Measurements from ENCODE around the gene LCP1. TPM values are rescaled to one million over a fixed set of nuclear protein-coding genes. Genes with fewer than 3 reads are reported as not detected.
"Not testable (repeated sequence)": the region's sequence is repeated elsewhere in the genome, so short reads cannot be mapped to it uniquely, and the experiment has no call there.

Gene LCP1
- polyA plus RNA-seq, 4 donors = 8.0 to 18.3 (median 11.1) TPM

GRCh38 chr13:46182491-46182877 lies 507 bp upstream of the LCP1 start:
- DNase-seq (ENCODE audit: low read depth in 4 of 4, low spot score in 3 of 4) = no peak

GRCh38 chr13:46181377-46181839 lies 569 bp downstream of the LCP1 start:
- DNase-seq (ENCODE audit: low read depth in 4 of 4, low spot score in 3 of 4) = no peak

GRCh38 chr13:46179969-46180763 lies 1.8 kb downstream of the LCP1 start:
- no peak for DNase-seq (ENCODE audit: low read depth in 4 of 4, low spot score in 3 of 4)

GRCh38 chr13:46179491-46179908 lies 2.5 kb downstream of the LCP1 start:
- no peak for DNase-seq (ENCODE audit: low read depth in 4 of 4, low spot score in 3 of 4)

GRCh38 chr13:46178821-46179220 lies 3.2 kb downstream of the LCP1 start:
- no peak for DNase-seq (ENCODE audit: low read depth in 4 of 4, low spot score in 3 of 4)

GRCh38 chr13:46178143-46178542 lies 3.8 kb downstream of the LCP1 start:
- DNase-seq (ENCODE audit: low read depth in 4 of 4, low spot score in 3 of 4) = no peak

GRCh38 chr13:46176756-46177155 lies 5.2 kb downstream of the LCP1 start:
- DNase-seq (ENCODE audit: low read depth in 4 of 4, low spot score in 3 of 4) = no peak

- DNase-seq (ENCODE audit: low read depth in 4 of 4, low spot score in 3 of 4) = no peak
Observed at GRCh38 chr13:46173656-46174055, 8.3 kb downstream of the LCP1 start.

GRCh38 chr13:46172531-46172991 lies 9.4 kb downstream of the LCP1 start:
- no peak for DNase-seq (ENCODE audit: low read depth in 4 of 4, low spot score in 3 of 4)

- DNase-seq (ENCODE audit: low read depth in 4 of 4, low spot score in 3 of 4) = no peak
Observed at GRCh38 chr13:46171739-46172138, 10.2 kb downstream of the LCP1 start.

- no peak for DNase-seq (ENCODE audit: low read depth in 4 of 4, low spot score in 3 of 4)
Observed at GRCh38 chr13:46171217-46171616, 10.8 kb downstream of the LCP1 start.

GRCh38 chr13:46170687-46171086 lies 11.3 kb downstream of the LCP1 start:
- no peak for DNase-seq (ENCODE audit: low read depth in 4 of 4, low spot score in 3 of 4)

GRCh38 chr13:46170268-46170667 lies 11.7 kb downstream of the LCP1 start:
- DNase-seq (ENCODE audit: low read depth in 4 of 4, low spot score in 3 of 4) = no peak

- DNase-seq (ENCODE audit: low read depth in 4 of 4, low spot score in 3 of 4) = no peak
Observed at GRCh38 chr13:46169758-46170157, 12.2 kb downstream of the LCP1 start.

- DNase-seq (ENCODE audit: low read depth in 4 of 4, low spot score in 3 of 4) = no peak
Observed at GRCh38 chr13:46168783-46169182, 13.2 kb downstream of the LCP1 start.

- no peak for DNase-seq (ENCODE audit: low read depth in 4 of 4, low spot score in 3 of 4)
Observed at GRCh38 chr13:46168341-46168740, 13.6 kb downstream of the LCP1 start.

- DNase-seq (ENCODE audit: low read depth in 4 of 4, low spot score in 3 of 4) = no peak
Observed at GRCh38 chr13:46166947-46167610, 14.9 kb downstream of the LCP1 start.

GRCh38 chr13:46166224-46166584 lies 15.8 kb downstream of the LCP1 start:
- DNase-seq (ENCODE audit: low read depth in 4 of 4, low spot score in 3 of 4) = no peak

- DNase-seq (ENCODE audit: low read depth in 4 of 4, low spot score in 3 of 4) = no peak
Observed at GRCh38 chr13:46165485-46166223, 16.3 kb downstream of the LCP1 start.

GRCh38 chr13:46164661-46165060 lies 17.3 kb downstream of the LCP1 start:
- DNase-seq (ENCODE audit: low read depth in 4 of 4, low spot score in 3 of 4) = no peak

- DNase-seq (ENCODE audit: low read depth in 4 of 4, low spot score in 3 of 4) = not testable (repeated sequence)
Observed at GRCh38 chr13:46162741-46163140, 19.2 kb downstream of the LCP1 start.

Measured in left renal pelvis (tissue), 4 donors.